ENCODE measurements around the gene COL8A1. TPM values are rescaled to one million over a fixed set of nuclear protein-coding genes. Genes with fewer than 3 reads are reported as not detected.

COL8A1 gene
- polyA plus RNA-seq, 3 donors = not detected

DNA sequence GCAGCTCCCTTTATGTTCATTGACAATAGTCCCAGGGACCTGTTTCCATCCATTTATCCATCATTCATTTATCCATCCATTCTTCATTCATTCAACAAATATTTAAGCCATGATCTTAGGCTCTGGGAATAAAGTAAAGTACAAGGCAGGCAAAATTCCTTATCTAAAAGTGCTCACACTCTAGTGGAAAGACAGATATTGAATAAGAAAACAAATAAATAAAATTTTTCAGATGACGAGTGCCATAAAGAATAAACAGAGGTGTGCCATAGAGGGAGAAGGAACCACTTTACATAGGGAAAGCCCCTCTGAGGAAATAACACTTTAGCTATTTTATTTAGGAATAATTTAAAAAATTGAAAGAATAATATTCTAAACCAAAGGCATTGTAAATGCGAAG is 76.2 kb downstream of the COL8A1 start:
- no peaks in the 10 kb centered on the region for H4K20me1 ChIP-seq (ENCODE audit: insufficient read depth, low read length)
- no peaks in the 10 kb centered on the region for H3K9me3 ChIP-seq (replicated peaks in 1 of 2; ENCODE audit: control insufficient read depth in 1 of 2, insufficient read depth in 1 of 2, low read length in 2 of 2)
- 100% methylated on average over 1 of the region's 2 CpGs for WGBS (ENCODE audit: insufficient coverage)
- H3K27me3 ChIP-seq (ENCODE audit: control insufficient read depth in 2 of 2, insufficient read depth in 2 of 2, low read length in 2 of 2) = no peaks in the 10 kb centered on the region
- Mint-ChIP-seq H3K27ac (no peak overlapping the region), H3K36me3 (no peaks in the 10 kb centered on the region), H3K4me1 (no peaks in the 10 kb centered on the region), H3K27me3 (ENCODE audit: low read depth in 3 of 3) (no peaks in the 10 kb centered on the region), H3K4me3 (no peak overlapping the region), H3K9me3 (peaks cover 0 to 2% (median 0%) of the 10 kb centered on the region in 7 donors)
- no peaks in the 10 kb centered on the region for H3K79me2 ChIP-seq (ENCODE audit: insufficient read depth, low read length)
- no peak overlapping the region for H3K27ac ChIP-seq (ENCODE audit: low read depth in 1 of 2, low read length in 2 of 2)
- DNase-seq = no peak
- no peak overlapping the region for H3K4me3 ChIP-seq (replicated peaks in 1 of 3; ENCODE audit: low read depth in 2 of 3, low read length in 3 of 3)
- no peak overlapping the region for H3K9ac ChIP-seq (ENCODE audit: insufficient read depth, low read length, poor library complexity, severe bottlenecking)
- H2AFZ ChIP-seq (ENCODE audit: insufficient read depth, low read depth, low read length, poor library complexity, severe bottlenecking) = no peak overlapping the region
- H3K36me3 ChIP-seq (replicated peaks in 1 of 2; ENCODE audit: control insufficient read depth in 1 of 2, insufficient read depth in 2 of 2, low read length in 2 of 2) = no peaks in the 10 kb centered on the region
- no peak overlapping the region for H3K4me2 ChIP-seq (replicated peaks; ENCODE audit: extremely low read depth, low read length, poor library complexity, severe bottlenecking)
- intact Hi-C loops (cut with micrococcal nuclease) = no loop called here
- H3K4me1 ChIP-seq (ENCODE audit: control insufficient read depth in 1 of 2, insufficient read depth in 2 of 2, low read length in 2 of 2) = no peaks in the 10 kb centered on the region
- TF ChIP-seq, protein P1, sequence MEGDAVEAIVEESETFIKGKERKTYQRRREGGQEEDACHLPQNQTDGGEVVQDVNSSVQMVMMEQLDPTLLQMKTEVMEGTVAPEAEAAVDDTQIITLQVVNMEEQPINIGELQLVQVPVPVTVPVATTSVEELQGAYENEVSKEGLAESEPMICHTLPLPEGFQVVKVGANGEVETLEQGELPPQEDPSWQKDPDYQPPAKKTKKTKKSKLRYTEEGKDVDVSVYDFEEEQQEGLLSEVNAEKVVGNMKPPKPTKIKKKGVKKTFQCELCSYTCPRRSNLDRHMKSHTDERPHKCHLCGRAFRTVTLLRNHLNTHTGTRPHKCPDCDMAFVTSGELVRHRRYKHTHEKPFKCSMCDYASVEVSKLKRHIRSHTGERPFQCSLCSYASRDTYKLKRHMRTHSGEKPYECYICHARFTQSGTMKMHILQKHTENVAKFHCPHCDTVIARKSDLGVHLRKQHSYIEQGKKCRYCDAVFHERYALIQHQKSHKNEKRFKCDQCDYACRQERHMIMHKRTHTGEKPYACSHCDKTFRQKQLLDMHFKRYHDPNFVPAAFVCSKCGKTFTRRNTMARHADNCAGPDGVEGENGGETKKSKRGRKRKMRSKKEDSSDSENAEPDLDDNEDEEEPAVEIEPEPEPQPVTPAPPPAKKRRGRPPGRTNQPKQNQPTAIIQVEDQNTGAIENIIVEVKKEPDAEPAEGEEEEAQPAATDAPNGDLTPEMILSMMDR (IDR thresholded peaks at IDR 0.05) = no peak

DNA sequence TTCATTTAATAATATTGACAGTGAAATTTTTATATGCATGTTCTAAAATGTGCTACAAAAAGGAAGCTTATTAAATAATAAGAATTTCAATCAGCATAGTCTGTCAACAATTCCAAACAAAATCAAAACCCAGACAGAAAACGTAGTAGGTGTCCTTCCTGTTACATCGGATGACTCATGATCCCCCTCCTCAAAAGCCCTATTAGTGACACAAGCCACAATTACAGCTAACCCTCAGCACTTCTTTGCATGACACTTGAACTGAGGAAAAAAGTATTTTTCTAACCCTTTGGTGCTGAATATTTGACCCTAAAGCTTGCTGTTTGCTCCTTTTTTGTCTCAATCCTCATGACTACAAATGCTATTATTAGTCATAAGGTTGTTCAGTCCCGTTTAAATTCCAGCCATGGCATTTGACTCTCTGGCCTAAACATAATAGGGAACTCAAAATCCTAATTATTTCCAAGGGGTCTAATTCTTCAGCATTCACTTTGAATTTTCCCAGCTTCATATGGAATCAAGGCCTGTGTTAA is 78.1 kb downstream of the COL8A1 start:
- Mint-ChIP-seq H3K4me3 (no peak overlapping the region), H3K9me3 (peaks cover 0 to 1% (median 0%) of the 10 kb centered on the region in 7 donors), H3K36me3 (no peaks in the 10 kb centered on the region), H3K27me3 (ENCODE audit: low read depth in 3 of 3) (no peaks in the 10 kb centered on the region), H3K27ac (no peak overlapping the region), H3K4me1 (no peaks in the 10 kb centered on the region)
- H3K9me3 ChIP-seq (replicated peaks in 1 of 2; ENCODE audit: control insufficient read depth in 1 of 2, insufficient read depth in 1 of 2, low read length in 2 of 2) = no peaks in the 10 kb centered on the region
- intact Hi-C loops (cut with micrococcal nuclease) = no loop called here
- H4K20me1 ChIP-seq (ENCODE audit: insufficient read depth, low read length) = no peaks in the 10 kb centered on the region
- H3K4me2 ChIP-seq (replicated peaks; ENCODE audit: extremely low read depth, low read length, poor library complexity, severe bottlenecking) = no peak overlapping the region
- H3K4me1 ChIP-seq (ENCODE audit: control insufficient read depth in 1 of 2, insufficient read depth in 2 of 2, low read length in 2 of 2) = no peaks in the 10 kb centered on the region
- TF ChIP-seq, protein P1 (IDR thresholded peaks at IDR 0.05) = no peak
- no peak for DNase-seq
- H3K27ac ChIP-seq (ENCODE audit: low read depth in 1 of 2, low read length in 2 of 2) = no peak overlapping the region
- WGBS (ENCODE audit: insufficient coverage) = 76% methylated on average over 2 of the region's 3 CpGs
- no peak overlapping the region for H2AFZ ChIP-seq (ENCODE audit: insufficient read depth, low read depth, low read length, poor library complexity, severe bottlenecking)
- H3K9ac ChIP-seq (ENCODE audit: insufficient read depth, low read length, poor library complexity, severe bottlenecking) = no peak overlapping the region
- no peak overlapping the region for H3K4me3 ChIP-seq (replicated peaks in 1 of 3; ENCODE audit: low read depth in 2 of 3, low read length in 3 of 3)
- H3K27me3 ChIP-seq (ENCODE audit: control insufficient read depth in 2 of 2, insufficient read depth in 2 of 2, low read length in 2 of 2) = no peaks in the 10 kb centered on the region
- H3K36me3 ChIP-seq (replicated peaks in 1 of 2; ENCODE audit: control insufficient read depth in 1 of 2, insufficient read depth in 2 of 2, low read length in 2 of 2) = no peaks in the 10 kb centered on the region
- H3K79me2 ChIP-seq (ENCODE audit: insufficient read depth, low read length) = no peaks in the 10 kb centered on the region
